EH (cell line): ENCODE results near the gene BDH1.
"Not testable (repeated sequence)": the region's sequence is repeated elsewhere in the genome, so short reads cannot be mapped to it uniquely, and the experiment has no call there.

Experiments used
- DNase-seq: peaks from one replicate; pipeline ENCODE4 v3.0.0-alpha.2; 2015; ENCODE audit warnings: low read depth

BDH1 gene, protein sequence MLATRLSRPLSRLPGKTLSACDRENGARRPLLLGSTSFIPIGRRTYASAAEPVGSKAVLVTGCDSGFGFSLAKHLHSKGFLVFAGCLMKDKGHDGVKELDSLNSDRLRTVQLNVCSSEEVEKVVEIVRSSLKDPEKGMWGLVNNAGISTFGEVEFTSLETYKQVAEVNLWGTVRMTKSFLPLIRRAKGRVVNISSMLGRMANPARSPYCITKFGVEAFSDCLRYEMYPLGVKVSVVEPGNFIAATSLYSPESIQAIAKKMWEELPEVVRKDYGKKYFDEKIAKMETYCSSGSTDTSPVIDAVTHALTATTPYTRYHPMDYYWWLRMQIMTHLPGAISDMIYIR

GRCh38 chr3:197555281-197556261, at the start of gene BDH1:
BDH1 (minus strand) TSS chr3:197555968; CDS start chr3:197546443, 9,525 bp downstream.
- peak; percentile 17 for DNase-seq

- DNase-seq = no peak
Observed at GRCh38 chr3:197603317-197603933, 47.7 kb upstream of the BDH1 start.

DNA sequence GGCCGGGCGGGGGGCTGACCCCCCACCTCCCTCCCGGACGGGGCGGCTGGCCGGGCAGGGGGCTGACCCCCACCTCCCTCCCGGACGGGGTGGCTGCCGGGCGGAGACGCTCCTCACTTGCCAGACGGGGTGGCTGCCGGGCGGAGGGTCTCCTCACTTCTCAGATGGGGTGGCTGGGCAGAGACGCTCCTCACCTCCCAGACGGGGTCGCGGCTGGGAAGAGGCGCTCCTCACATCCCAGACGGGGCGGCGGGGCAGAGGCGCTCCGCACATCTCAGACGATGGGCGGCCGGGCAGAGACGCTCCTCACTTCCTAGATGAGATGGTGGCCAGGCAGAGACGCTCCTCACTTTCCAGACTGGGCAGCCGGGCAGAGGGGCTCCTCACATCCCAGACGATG, 46.6 kb upstream of the BDH1 start:
- not testable (repeated sequence) for DNase-seq

DNA sequence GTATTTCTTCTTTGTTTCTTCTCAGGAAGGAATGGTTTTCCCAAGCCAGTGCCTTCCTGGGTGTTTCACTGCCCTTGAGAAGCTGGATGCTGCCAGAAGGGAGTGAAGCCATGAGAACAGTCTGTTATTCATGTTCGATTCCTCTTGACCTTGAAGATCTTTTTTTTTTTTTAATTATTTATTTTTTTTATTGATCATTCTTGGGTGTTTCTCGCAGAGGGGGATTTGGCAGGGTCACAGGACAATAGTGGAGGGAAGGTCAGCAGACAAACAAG, 45.7 kb upstream of the BDH1 start:
- DNase-seq = not testable (repeated sequence)

GRCh38 chr3:197600796-197601565, 45.2 kb upstream of the BDH1 start:
- peak; percentile 10 for DNase-seq

GRCh38 chr3:197599089-197599765, 43.5 kb upstream of the BDH1 start:
- DNase-seq = peak; percentile 80

DNA sequence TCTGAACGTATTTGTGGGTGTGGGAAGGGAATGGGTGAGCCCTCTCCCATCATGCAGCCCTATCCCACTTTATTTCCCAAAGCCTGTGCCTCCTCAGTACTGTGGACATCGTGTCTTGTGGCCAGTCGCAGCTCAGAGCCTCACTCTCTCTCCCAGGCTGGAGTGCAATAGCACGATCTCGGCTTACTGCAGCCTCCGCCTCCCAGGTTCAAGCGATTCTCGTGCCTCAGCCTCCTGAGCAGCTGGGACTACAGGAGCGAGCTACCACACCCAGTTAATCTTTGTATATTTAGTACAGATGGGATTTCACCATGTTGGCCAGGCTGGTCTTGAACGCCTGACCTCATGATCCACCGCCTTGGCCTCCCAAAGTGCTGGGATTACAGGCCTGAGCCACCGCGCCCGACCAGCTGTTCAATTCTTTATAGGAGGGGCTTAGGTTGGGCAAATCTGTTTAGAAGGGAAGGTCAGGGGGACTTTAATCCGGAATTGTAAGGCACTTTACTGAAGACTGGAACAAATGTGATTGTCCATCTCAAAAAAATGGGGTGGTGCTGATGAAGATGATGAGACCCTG, 42.7 kb upstream of the BDH1 start:
- DNase-seq = no peak

GRCh38 chr3:197597335-197597734, 41.6 kb upstream of the BDH1 start:
- no peak for DNase-seq

DNA sequence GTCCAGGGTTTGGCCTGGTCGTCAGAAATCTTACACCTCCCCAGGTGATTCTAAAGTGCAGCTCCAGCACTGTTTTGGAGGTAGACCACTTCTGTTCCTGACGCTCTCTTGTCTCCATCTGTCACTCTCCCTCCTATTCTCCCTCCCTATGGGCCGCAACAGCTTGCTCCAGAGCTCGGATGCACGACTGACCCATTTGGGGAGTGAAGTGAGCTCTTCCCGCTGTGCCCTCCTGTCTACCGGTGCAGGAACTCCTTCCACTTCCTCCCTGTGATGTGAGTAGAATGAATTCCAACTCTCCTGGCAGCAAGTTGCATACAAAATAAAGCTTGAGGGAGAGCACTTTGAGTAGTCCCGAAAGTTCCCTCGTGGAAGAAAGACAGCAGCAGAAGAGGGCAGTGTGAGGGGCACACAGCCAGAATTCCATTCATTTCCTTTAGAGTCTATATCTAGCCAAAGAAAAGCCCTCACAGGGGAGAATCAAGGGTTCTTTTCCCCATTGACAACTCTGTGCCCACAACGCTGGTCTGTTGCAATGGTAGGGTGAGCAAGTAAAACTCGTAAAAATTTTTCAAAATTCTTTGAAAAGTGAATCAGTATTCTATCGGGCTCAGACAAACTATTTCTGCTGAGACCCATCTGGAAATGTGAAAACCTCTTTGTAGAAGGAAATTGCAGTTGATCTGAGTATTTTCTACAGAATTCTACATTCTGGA, 39.9 kb upstream of the BDH1 start:
- DNase-seq = peak; percentile 51

DNA sequence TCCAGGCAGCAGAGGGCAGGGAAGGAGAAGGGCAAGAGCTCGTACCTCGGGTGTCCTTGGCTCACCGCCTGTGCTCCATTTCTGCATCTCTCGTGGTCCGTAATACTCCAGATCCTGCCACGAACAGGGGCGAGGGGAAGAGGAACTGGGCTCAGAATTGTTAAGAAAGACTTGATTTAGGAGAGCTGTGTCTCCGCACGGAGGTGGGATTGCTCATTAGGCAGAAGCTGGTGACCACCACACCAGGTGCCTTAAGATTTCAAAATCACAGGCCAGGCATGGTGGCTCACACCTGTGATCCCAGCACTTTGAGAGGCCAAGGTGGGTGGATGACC, 37.2 kb upstream of the BDH1 start:
- DNase-seq = no peak

DNA sequence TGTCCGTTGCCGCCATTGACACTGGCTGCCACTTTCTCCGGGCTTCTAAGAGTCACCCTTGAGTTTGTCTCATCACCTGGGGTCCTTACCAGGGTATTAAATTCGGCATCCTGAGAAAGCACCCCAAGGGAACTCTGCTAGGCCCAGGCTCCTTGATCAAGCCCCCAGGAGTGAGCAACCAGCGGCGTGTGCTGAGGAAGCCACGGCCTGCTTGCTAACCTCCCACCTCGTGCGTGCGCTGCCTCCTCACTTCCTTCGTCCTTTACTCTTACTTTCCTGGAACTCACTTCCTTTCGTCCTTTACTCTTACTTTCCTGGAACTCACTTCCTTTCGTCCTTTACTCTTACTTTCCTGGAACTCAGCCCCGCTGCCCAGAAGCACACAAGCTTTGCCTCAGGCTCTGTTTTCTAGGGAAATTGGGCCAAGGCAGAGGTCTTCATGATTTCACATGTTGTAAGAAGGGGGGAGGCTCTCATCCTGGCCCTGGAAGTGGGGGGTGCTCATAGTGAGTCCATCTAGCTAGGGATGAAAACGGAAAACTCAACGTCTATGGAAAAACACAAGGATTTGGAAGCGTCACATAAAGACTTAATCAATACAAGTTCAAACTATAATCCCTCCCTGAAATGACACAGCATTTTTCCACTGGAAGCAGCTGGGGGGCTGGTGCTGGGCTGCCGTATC, 36.7 kb upstream of the BDH1 start:
- DNase-seq = no peak

- no peak for DNase-seq
Observed at GRCh38 chr3:197591816-197592215, 36.0 kb upstream of the BDH1 start.

DNA sequence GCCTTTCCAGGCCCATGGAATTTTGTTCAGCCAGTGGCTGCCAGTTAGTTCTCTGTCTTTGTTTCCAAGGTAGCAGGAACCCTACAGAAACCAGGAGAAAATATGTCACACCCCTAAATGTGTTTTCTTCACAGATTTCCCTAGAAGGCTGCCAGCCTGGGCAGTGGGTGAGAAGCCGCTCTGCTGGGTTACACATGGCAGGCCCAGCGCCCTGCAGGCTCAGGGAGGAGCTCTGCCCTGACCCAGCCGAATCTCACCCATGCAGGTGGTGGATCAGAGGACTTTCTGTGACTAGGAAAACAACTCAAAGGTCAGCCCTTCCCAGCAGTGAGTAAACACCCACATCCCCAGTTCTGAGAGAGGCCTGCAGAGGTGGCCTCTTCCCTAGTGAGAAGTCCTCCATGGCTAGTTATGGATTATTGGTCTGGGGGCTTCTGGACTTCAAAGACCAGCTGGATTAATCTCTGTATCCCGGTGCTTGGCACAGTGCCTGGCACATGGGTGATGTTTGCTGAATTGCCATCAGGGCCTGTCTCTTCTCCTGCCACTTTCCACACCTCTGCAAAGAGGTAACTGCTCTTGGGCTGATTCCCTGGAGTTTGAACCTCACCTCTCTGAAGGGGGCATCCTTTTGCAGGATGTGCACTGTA, 34.7 kb upstream of the BDH1 start:
- DNase-seq = no peak

GRCh38 chr3:197589545-197589944, 33.8 kb upstream of the BDH1 start:
- no peak for DNase-seq

DNA sequence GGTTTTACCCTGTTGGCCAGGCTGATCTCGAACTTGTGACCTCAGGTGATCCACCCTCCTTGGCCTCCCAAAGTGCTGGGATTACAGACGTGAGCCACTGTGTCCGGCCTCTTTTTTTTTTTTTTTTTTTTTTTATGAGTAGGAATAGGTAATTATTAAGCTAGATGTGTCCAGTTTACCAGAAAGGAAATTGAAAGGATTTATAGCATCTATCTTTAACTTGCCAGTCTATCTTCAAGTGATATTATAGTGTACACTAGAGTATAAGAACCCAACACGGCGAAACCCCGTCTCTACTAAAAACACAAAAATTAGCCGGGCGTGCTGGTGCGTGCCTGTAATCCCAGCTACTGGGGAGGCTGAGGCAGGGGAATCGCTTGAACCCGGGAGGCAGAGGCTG, 31.0 kb upstream of the BDH1 start:
- DNase-seq = not testable (repeated sequence)

DNA sequence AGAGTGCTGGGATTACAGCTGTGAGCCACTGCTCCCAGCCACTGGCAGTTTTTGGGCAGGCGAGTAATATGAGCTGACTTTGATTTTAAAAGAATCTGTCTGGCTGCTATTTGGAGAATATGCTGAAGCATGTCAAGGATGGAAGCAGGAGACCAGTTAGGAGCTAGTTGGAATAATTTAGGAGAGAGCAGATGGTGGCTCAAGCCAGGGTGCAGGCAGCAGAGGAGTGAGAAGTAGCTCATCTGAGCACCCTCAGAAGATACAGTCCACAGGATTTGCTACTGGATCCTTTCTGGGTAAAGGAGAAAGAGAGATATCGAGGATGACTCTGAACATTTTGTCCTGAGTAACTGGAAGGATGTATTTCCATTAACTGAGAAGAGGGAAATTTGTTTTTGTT, 30.4 kb upstream of the BDH1 start:
- DNase-seq = no peak

- DNase-seq = no peak
Observed at GRCh38 chr3:197584733-197585132, 29.0 kb upstream of the BDH1 start.

DNA sequence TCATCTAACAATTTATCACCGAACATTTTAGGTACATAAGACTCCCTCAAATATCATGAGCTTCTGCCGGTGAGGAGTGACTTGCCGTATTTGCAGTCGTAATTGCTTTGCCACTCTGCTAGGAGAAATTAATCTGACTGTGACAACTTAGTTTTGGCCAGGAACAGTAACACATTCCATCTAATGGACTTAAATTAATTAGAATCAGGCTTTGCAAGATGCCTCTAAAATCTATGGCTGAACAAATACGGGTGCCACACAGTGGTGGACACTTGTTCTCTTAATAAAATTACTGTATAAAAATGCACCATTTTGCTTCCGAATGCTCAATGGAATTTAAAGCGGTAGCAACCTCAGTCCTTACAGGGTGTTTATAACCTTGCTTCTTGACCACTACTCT, 27.6 kb upstream of the BDH1 start:
- no peak for DNase-seq

DNA sequence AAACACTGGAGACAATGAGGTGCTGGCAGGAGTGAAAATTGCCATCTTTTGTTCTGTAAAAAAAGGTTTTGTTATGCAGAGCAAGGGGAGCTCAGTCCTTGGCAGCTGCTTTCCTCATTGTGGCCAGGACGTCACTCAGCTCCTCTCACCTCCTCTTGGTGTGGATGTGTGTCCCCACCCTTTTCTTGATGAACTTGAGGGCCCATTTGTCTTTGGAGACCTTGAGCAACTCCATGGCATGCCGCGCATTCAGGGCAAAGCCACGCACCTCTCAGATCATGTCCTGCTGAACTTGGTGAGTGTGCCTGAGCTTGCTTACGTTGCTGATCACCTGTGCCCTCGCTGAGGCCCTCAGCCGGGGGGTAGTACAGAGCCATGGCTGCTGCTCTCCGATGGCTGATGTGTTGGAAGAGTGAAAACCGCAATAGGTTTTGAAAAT, 24.5 kb upstream of the BDH1 start:
- DNase-seq = no peak
